Natural killer cell (primary cell): ENCODE results near the gene AWAT1. TPM values are rescaled to one million over a fixed set of nuclear protein-coding genes. Genes with fewer than 3 reads are reported as not detected.

Experiments
- ATAC-seq, 3 donors: fragments of 150-1000 bp in 2 of 3; fragments of 200-7000 bp in 1 of 3; cut with Tn5 transposase; 1 replicate in 1 of 3; 2 replicates in 2 of 3; pipeline ENCODE4 v1.10.0; 2021; ENCODE audit warnings: mild to moderate bottlenecking in 2 of 3, moderate library complexity in 2 of 3
- DNase-seq, 2 donors: peaks; one replicate each; pipeline versions ENCODE4 v3.0.0 to v3.0.0-alpha.2; 2013 to 2021; ENCODE audit warnings: mixed read lengths in 1 of 2
- H3K27ac ChIP-seq: one replicate; pipeline ENCODE4 v1.5.1; 2013; ENCODE audit warnings: mild to moderate bottlenecking, low read length
- H3K27me3 ChIP-seq: one replicate; pipeline ENCODE4 v1.6.1; 2013; ENCODE audit warnings: low read length; ENCODE audit not compliant: control insufficient read depth, insufficient read depth
- H3K36me3 ChIP-seq: one replicate; pipeline ENCODE4 v1.6.1; 2013; ENCODE audit warnings: low read length; ENCODE audit not compliant: control insufficient read depth, insufficient read depth
- H3K4me1 ChIP-seq: one replicate; pipeline ENCODE4 v1.6.1; 2013; ENCODE audit warnings: low read length; ENCODE audit not compliant: control insufficient read depth, insufficient read depth
- H3K4me3 ChIP-seq: one replicate; pipeline ENCODE4 v1.5.1; 2013; ENCODE audit warnings: low read length
- H3K9me3 ChIP-seq: one replicate; pipeline ENCODE4 v1.6.1; 2013; ENCODE audit warnings: low read length; ENCODE audit not compliant: control insufficient read depth, insufficient read depth
- H3K27ac Mint-ChIP-seq, 2 donors: one replicate each; pipeline ENCODE4 v1.8.0; 2022; ENCODE audit warnings: mild to moderate bottlenecking in 2 of 2, mixed read lengths in 2 of 2, moderate library complexity in 1 of 2
- H3K27me3 Mint-ChIP-seq, 2 donors: one replicate each; pipeline ENCODE4 v1.8.0; 2022; ENCODE audit warnings: low read depth in 2 of 2, mixed read lengths in 2 of 2
- H3K36me3 Mint-ChIP-seq: one replicate; pipeline ENCODE4 v1.8.0; 2022; ENCODE audit warnings: mixed read lengths
- H3K4me1 Mint-ChIP-seq, 2 donors: one replicate each; pipeline ENCODE4 v1.8.0; 2022; ENCODE audit warnings: mixed read lengths in 2 of 2
- H3K4me3 Mint-ChIP-seq: one replicate; pipeline ENCODE4 v1.8.0; 2022; ENCODE audit warnings: mild to moderate bottlenecking, moderate library complexity, mixed read lengths
- H3K9me3 Mint-ChIP-seq, 2 donors: one replicate each; pipeline ENCODE4 v1.8.0; 2022; ENCODE audit warnings: mixed read lengths in 2 of 2
- WGBS: methylation state at CpG from one replicate; pipeline ENCODE4 v1.1.7; 2013; ENCODE audit warnings: missing lambda C conversion rate; ENCODE audit not compliant: insufficient coverage; 5-methylcytosine and 5-hydroxymethylcytosine counted together
- intact Hi-C: fragments of 100-400 bp; cut with micrococcal nuclease; formaldehyde crosslinking; loops from one replicate; pipeline ENCODE4 v1.14.2; 2022
- total RNA-seq, 4 donors: library from RNA; stranded (reverse); fragments of 120-200 nt in 1 of 4; gene quantifications; one replicate each; pipeline versions ENCODE4 v1.2.3 to v1.2.4, GENCODE V29; 2013 to 2022
- TF ChIP-seq, protein P1 (sequence below): fragments of 200-600 bp; IDR thresholded peaks from one replicate; pipeline ENCODE4 v1.8.0; 2022; ENCODE audit warnings: antibody characterized with exemption

The AWAT1 gene
- total RNA-seq, 3 donors from 2014 or later (not counting 1 experiment from before 2014, with no cell fraction given), result not detected

GRCh38 chrX:70244881-70245280, 10.4 kb downstream of the AWAT1 start:
- H3K9me3 Mint-ChIP-seq, result no peaks in the 10 kb centered on the region
- Histone ChIP-seq H3K27me3 (no peaks in the 10 kb centered on the region), H3K27ac (no peak overlapping the region), H3K36me3 (no peaks in the 10 kb centered on the region), H3K9me3 (no peaks in the 10 kb centered on the region), H3K4me3 (no peak overlapping the region), H3K4me1 (no peaks in the 10 kb centered on the region)
- intact Hi-C loops, result no loop called here
- no peaks in the 10 kb centered on the region for H3K4me1 Mint-ChIP-seq
- TF ChIP-seq, protein P1, sequence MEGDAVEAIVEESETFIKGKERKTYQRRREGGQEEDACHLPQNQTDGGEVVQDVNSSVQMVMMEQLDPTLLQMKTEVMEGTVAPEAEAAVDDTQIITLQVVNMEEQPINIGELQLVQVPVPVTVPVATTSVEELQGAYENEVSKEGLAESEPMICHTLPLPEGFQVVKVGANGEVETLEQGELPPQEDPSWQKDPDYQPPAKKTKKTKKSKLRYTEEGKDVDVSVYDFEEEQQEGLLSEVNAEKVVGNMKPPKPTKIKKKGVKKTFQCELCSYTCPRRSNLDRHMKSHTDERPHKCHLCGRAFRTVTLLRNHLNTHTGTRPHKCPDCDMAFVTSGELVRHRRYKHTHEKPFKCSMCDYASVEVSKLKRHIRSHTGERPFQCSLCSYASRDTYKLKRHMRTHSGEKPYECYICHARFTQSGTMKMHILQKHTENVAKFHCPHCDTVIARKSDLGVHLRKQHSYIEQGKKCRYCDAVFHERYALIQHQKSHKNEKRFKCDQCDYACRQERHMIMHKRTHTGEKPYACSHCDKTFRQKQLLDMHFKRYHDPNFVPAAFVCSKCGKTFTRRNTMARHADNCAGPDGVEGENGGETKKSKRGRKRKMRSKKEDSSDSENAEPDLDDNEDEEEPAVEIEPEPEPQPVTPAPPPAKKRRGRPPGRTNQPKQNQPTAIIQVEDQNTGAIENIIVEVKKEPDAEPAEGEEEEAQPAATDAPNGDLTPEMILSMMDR, result no peak
- H3K36me3 Mint-ChIP-seq, result no peaks in the 10 kb centered on the region
- no peak overlapping the region for H3K4me3 Mint-ChIP-seq
- H3K27ac Mint-ChIP-seq, result no peak overlapping the region
- no peak for ATAC-seq
- WGBS, result 75% methylated on average over 1 of the region's 6 CpGs
- peaks cover 0 to 3% of the 10 kb centered on the region in 2 donors for H3K27me3 Mint-ChIP-seq
- DNase-seq, result no peak

GRCh38 chrX:70247252-70247651, 12.8 kb downstream of the AWAT1 start:
- Histone ChIP-seq H3K4me1 (no peaks in the 10 kb centered on the region), H3K27me3 (no peaks in the 10 kb centered on the region), H3K27ac (no peak overlapping the region), H3K36me3 (no peaks in the 10 kb centered on the region), H3K4me3 (no peak overlapping the region), H3K9me3 (no peaks in the 10 kb centered on the region)
- Mint-ChIP-seq H3K36me3 (no peaks in the 10 kb centered on the region), H3K9me3 (no peaks in the 10 kb centered on the region), H3K27ac (no peak overlapping the region), H3K27me3 (no peaks in the 10 kb centered on the region), H3K4me1 (no peaks in the 10 kb centered on the region), H3K4me3 (no peak overlapping the region)
- TF ChIP-seq, protein P1, result no peak
- intact Hi-C loops, result no loop called here
- DNase-seq (no peak), ATAC-seq (no peak)
- no CpG with 5 or more reads among the region's 2 CpGs for WGBS

DNA sequence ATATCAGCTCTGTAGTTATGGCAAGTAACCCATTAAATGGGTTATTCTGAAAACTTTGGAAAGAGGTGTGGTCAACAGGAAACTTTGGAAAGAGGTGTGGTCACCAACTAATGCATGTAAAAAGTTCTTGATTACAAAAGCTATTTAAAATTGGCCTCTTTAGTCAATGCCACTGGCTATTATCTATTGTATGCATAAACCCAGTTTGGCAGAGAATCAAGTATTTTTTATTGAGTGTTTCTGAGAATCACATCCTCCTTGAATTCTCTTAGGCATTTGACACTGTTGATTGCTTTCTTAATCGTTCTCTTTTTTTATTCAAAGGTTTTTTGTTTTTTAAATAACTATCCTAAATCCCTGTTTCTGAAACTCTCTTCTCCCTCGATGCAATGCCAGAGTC, 18.0 kb downstream of the AWAT1 start:
- TF ChIP-seq, protein P1, result no peak
- ATAC-seq, result no peak
- H3K27me3 ChIP-seq, result no peaks in the 10 kb centered on the region
- no peak overlapping the region for H3K4me3 ChIP-seq
- Mint-ChIP-seq H3K9me3 (no peaks in the 10 kb centered on the region), H3K4me1 (no peaks in the 10 kb centered on the region), H3K36me3 (no peaks in the 10 kb centered on the region), H3K4me3 (no peak overlapping the region), H3K27me3 (no peaks in the 10 kb centered on the region), H3K27ac (no peak overlapping the region)
- intact Hi-C loops, result no loop called here
- no peak for DNase-seq
- no peaks in the 10 kb centered on the region for H3K36me3 ChIP-seq
- no peaks in the 10 kb centered on the region for H3K9me3 ChIP-seq
- H3K4me1 ChIP-seq, result no peaks in the 10 kb centered on the region
- WGBS, result 89% methylated on average over 2 of the region's 2 CpGs
- H3K27ac ChIP-seq, result no peak overlapping the region

- ATAC-seq (no peak), DNase-seq (no peak)
- WGBS, result no CpG with 5 or more reads among the region's 3 CpGs
- Mint-ChIP-seq H3K36me3 (no peaks in the 10 kb centered on the region), H3K4me3 (no peak overlapping the region), H3K4me1 (peaks cover 0 to 4% of the 10 kb centered on the region in 2 donors), H3K27me3 (no peaks in the 10 kb centered on the region), H3K27ac (no peak overlapping the region), H3K9me3 (no peaks in the 10 kb centered on the region)
- no peak overlapping the region for H3K27ac ChIP-seq
- no peaks in the 10 kb centered on the region for H3K4me1 ChIP-seq
- intact Hi-C loops, result no loop called here
- H3K4me3 ChIP-seq, result no peak overlapping the region
- TF ChIP-seq, protein P1, result no peak
- H3K27me3 ChIP-seq, result no peaks in the 10 kb centered on the region
- H3K36me3 ChIP-seq, result no peaks in the 10 kb centered on the region
- no peaks in the 10 kb centered on the region for H3K9me3 ChIP-seq
These were observed 19.1 kb downstream of the AWAT1 start for GRCh38 chrX:70253377-70254062.
